Osteoblast (primary cell): ENCODE results near the gene NR2F1. TPM values are rescaled to one million over a fixed set of nuclear protein-coding genes. Genes with fewer than 3 reads are reported as not detected.

Experiments
- DNase-seq: peaks from one replicate; pipeline ENCODE4 v3.0.0; 2011; ENCODE audit warnings: low spot score, mixed read lengths; ENCODE audit not compliant: insufficient read length; ENCODE audit errors: missing footprints
- H2AFZ ChIP-seq: 2 replicates; pipeline ENCODE4 v1.6.0; 2011; ENCODE audit warnings: mild to moderate bottlenecking, low read length
- H3K27ac ChIP-seq: 2 replicates; pipeline ENCODE4 v1.5.1; 2011; ENCODE audit warnings: mild to moderate bottlenecking, low read depth, low read length, moderate library complexity
- H3K27me3 ChIP-seq: 2 replicates; pipeline ENCODE4 v1.6.0; 2012; ENCODE audit warnings: mild to moderate bottlenecking, control low read depth, inconsistent platforms, low read length, moderate library complexity; ENCODE audit not compliant: insufficient read depth
- H3K36me3 ChIP-seq: 2 replicates; pipeline ENCODE4 v1.5.1; 2011; ENCODE audit warnings: mild to moderate bottlenecking, low read length, control low read depth, moderate library complexity; ENCODE audit not compliant: insufficient read depth
- H3K4me1 ChIP-seq: 2 replicates; pipeline ENCODE4 v1.5.1; 2011; ENCODE audit warnings: mild to moderate bottlenecking, low read length, control low read depth, moderate library complexity; ENCODE audit not compliant: insufficient read depth
- H3K4me2 ChIP-seq: 2 replicates; pipeline ENCODE4 v1.6.0; 2011; ENCODE audit warnings: mild to moderate bottlenecking, low read length; ENCODE audit not compliant: insufficient read depth
- H3K4me3 ChIP-seq: fragments of 200-600 bp; sonication (generic); 3 replicates; pipeline ENCODE4 v1.5.1; 2012; ENCODE audit warnings: mild to moderate bottlenecking, low read length, inconsistent platforms; ENCODE audit not compliant: insufficient read depth
- H3K79me2 ChIP-seq: 2 replicates; pipeline ENCODE4 v1.6.0; 2012; ENCODE audit warnings: mild to moderate bottlenecking, low read length, control low read depth, inconsistent platforms; ENCODE audit not compliant: insufficient read depth
- H3K9me3 ChIP-seq: 2 replicates; pipeline ENCODE4 v1.5.1; 2011; ENCODE audit warnings: low read depth, low read length, control low read depth
- H4K20me1 ChIP-seq: 2 replicates; pipeline ENCODE4 v1.6.0; 2012; ENCODE audit warnings: mild to moderate bottlenecking, low read length, control low read depth; ENCODE audit not compliant: insufficient read depth
- CTCF ChIP-seq: IDR thresholded peaks from 2 replicates; pipeline ENCODE4 v1.5.1; 2011; ENCODE audit warnings: mild to moderate bottlenecking, low read depth, low read length, moderate library complexity; ENCODE audit errors: extremely low read depth
- total RNA-seq: library from RNA; depleted of rRNA; stranded (reverse); fragments of >200 nt; gene quantifications from 2 replicates; pipeline ENCODE4 v1.2.3, GENCODE V29; 2012

NR2F1 gene
- total RNA-seq, 1 donor, result 7.2 TPM

- Histone ChIP-seq H3K27ac (no peak overlapping the region), H2AFZ (peak overlapping the region; percentile 33), H3K4me2 (peak overlapping the region; percentile 11), H4K20me1 (no peaks in the 10 kb centered on the region), H3K27me3 (peaks cover 76% of the 10 kb centered on the region), H3K79me2 (no peaks in the 10 kb centered on the region), H3K9me3 (no peaks in the 10 kb centered on the region), H3K4me1 (no peaks in the 10 kb centered on the region), H3K4me3 (no peak overlapping the region), H3K36me3 (no peaks in the 10 kb centered on the region)
- no peak for DNase-seq
- no peak for TF ChIP-seq CTCF
Measured at GRCh38 chr5:93600409-93601070, 17.5 kb downstream of the NR2F1 start.

GRCh38 chr5:93601071-93601801 is 18.2 kb downstream of the NR2F1 start:
- no peak for DNase-seq
- no peak for TF ChIP-seq CTCF
- H3K9me3 ChIP-seq, result no peaks in the 10 kb centered on the region
- H3K36me3 ChIP-seq, result no peaks in the 10 kb centered on the region
- no peaks in the 10 kb centered on the region for H3K4me1 ChIP-seq
- H3K79me2 ChIP-seq, result no peaks in the 10 kb centered on the region
- H3K4me2 ChIP-seq, result peak overlapping the region; percentile 28
- no peak overlapping the region for H3K4me3 ChIP-seq
- no peaks in the 10 kb centered on the region for H4K20me1 ChIP-seq
- H3K27me3 ChIP-seq, result peaks cover 83% of the 10 kb centered on the region
- H2AFZ ChIP-seq, result no peak overlapping the region
- H3K27ac ChIP-seq, result no peak overlapping the region

GRCh38 chr5:93601802-93602155 is 18.8 kb downstream of the NR2F1 start:
- Histone ChIP-seq H3K27me3 (peaks cover 86% of the 10 kb centered on the region), H3K27ac (no peak overlapping the region), H3K4me3 (no peak overlapping the region), H3K9me3 (no peaks in the 10 kb centered on the region), H3K4me1 (no peaks in the 10 kb centered on the region), H4K20me1 (no peaks in the 10 kb centered on the region), H3K4me2 (peak overlapping the region; percentile 28), H3K79me2 (no peaks in the 10 kb centered on the region), H2AFZ (no peak overlapping the region), H3K36me3 (no peaks in the 10 kb centered on the region)
- DNase-seq, result no peak
- no peak for TF ChIP-seq CTCF
